ENCODE data around the gene KCNQ1. TPM values are rescaled to one million over a fixed set of nuclear protein-coding genes. Genes with fewer than 3 reads are reported as not detected.

Gene KCNQ1
- total RNA-seq, 1 experiment from 2014 or later, result 1.0 TPM

DNA sequence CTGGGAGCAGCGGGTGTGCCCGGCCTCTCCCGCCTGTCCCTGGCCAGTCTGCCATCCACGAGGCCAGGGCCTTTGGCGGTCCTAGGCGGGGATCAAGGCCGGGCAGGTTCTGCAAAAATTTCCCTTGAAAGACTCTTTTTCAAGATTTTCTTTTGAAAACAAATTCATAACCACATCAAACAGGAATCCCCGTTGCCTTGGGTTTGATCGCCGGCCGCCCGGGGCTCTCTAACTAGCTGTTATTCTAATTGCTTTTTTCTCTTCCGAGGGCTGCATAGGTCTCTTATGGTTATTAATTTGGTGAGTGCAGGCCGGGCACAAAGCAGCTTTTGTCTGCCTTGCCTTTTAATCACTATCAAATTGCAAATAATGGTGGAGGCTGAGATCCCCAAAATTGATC lies 398.7 kb downstream of the KCNQ1 start:
- BruUV-seq (replicated peaks), result no TSS peak
- Histone ChIP-seq H3K4me3 (ENCODE audit: low read depth, low read length) (no peak overlapping the region), H3K36me3 (ENCODE audit: control insufficient read depth, insufficient read depth, low read length) (no peaks in the 10 kb centered on the region), H3K9me3 (no peaks in the 10 kb centered on the region), H3K27me3 (replicated peaks; ENCODE audit: control insufficient read depth, insufficient read depth, low read length) (no peaks in the 10 kb centered on the region), H3K4me1 (peaks cover 22% of the 10 kb centered on the region)
- H3K27ac Mint-ChIP-seq (ENCODE audit: unreplicated experiment), result no peak overlapping the region
- TF ChIP-seq, protein P1, sequence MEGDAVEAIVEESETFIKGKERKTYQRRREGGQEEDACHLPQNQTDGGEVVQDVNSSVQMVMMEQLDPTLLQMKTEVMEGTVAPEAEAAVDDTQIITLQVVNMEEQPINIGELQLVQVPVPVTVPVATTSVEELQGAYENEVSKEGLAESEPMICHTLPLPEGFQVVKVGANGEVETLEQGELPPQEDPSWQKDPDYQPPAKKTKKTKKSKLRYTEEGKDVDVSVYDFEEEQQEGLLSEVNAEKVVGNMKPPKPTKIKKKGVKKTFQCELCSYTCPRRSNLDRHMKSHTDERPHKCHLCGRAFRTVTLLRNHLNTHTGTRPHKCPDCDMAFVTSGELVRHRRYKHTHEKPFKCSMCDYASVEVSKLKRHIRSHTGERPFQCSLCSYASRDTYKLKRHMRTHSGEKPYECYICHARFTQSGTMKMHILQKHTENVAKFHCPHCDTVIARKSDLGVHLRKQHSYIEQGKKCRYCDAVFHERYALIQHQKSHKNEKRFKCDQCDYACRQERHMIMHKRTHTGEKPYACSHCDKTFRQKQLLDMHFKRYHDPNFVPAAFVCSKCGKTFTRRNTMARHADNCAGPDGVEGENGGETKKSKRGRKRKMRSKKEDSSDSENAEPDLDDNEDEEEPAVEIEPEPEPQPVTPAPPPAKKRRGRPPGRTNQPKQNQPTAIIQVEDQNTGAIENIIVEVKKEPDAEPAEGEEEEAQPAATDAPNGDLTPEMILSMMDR (IDR thresholded peaks at IDR 0.05; ENCODE audit: insufficient read depth in 1 of 2, low read depth in 1 of 2, low read length in 1 of 2, severe bottlenecking in 1 of 2, unreplicated experiment in 1 of 2), result no peak
- H3K27me3 Mint-ChIP-seq (ENCODE audit: insufficient read depth, unreplicated experiment), result no peaks in the 10 kb centered on the region
- no peaks in the 10 kb centered on the region for H3K9me3 Mint-ChIP-seq (ENCODE audit: unreplicated experiment)
- H3K4me3 Mint-ChIP-seq (ENCODE audit: unreplicated experiment), result no peak overlapping the region
- ChIA-PET POLR2A (no interaction called here), CTCF (no interaction called here)
- H3K36me3 Mint-ChIP-seq (ENCODE audit: insufficient read depth, unreplicated experiment), result no peaks in the 10 kb centered on the region
- intact Hi-C loops (cut with micrococcal nuclease; ENCODE audit: unreplicated experiment), result no loop called here
- DNase-seq, result no peak
- H3K4me1 Mint-ChIP-seq (ENCODE audit: low read depth, unreplicated experiment), result peaks cover 19% of the 10 kb centered on the region

DNA sequence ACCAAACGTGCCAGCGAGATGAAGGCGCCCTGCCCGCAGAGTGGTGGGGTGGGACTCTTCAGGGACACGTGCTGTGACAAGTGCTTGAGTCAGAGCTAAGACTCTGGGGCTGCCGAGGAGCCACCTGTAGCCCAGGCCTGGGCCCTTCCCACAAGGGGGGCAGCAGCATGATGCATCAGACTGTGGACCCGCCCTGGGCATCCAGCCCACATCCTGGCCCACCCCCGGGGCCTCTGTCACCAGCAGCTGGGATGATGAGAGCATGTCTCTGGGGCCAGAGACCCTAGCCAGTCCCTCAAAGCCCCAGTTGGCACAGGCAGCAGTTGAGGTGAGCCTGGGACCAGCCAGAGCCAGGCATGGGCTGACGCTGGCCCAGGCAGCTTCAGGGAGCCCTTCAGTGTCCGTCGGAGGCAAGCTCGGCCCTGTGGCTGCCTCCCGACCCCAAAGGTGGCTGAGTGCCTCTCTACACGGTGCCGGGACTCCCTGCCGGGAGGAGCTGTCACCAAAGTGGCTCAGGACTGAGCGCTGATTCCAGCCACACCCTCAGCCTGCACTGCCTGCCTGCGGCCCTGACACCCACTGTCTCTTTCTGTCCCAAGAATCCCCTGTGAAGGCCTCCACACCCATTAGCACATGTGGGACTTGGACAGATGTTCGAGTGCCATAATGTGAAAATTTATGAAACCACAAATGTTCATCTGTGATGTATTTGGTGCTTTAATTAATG lies 399.5 kb downstream of the KCNQ1 start:
- ChIA-PET CTCF (no interaction called here), POLR2A (no interaction called here)
- Mint-ChIP-seq H3K27me3 (ENCODE audit: insufficient read depth, unreplicated experiment) (no peaks in the 10 kb centered on the region), H3K9me3 (ENCODE audit: unreplicated experiment) (no peaks in the 10 kb centered on the region), H3K36me3 (ENCODE audit: insufficient read depth, unreplicated experiment) (no peaks in the 10 kb centered on the region), H3K27ac (ENCODE audit: unreplicated experiment) (no peak overlapping the region), H3K4me1 (ENCODE audit: low read depth, unreplicated experiment) (peaks cover 16% of the 10 kb centered on the region), H3K4me3 (ENCODE audit: unreplicated experiment) (no peak overlapping the region)
- H3K9me3 ChIP-seq, result no peaks in the 10 kb centered on the region
- intact Hi-C loops (cut with micrococcal nuclease; ENCODE audit: unreplicated experiment), result no loop called here
- peaks cover 16% of the 10 kb centered on the region for H3K4me1 ChIP-seq
- no peak for DNase-seq
- TF ChIP-seq, protein P1 (IDR thresholded peaks at IDR 0.05; ENCODE audit: insufficient read depth in 1 of 2, low read depth in 1 of 2, low read length in 1 of 2, severe bottlenecking in 1 of 2, unreplicated experiment in 1 of 2), result no peak
- no peak overlapping the region for H3K4me3 ChIP-seq (ENCODE audit: low read depth, low read length)
- no TSS peak for BruUV-seq (replicated peaks)
- no peaks in the 10 kb centered on the region for H3K36me3 ChIP-seq (ENCODE audit: control insufficient read depth, insufficient read depth, low read length)
- H3K27me3 ChIP-seq (replicated peaks; ENCODE audit: control insufficient read depth, insufficient read depth, low read length), result no peaks in the 10 kb centered on the region

DNA sequence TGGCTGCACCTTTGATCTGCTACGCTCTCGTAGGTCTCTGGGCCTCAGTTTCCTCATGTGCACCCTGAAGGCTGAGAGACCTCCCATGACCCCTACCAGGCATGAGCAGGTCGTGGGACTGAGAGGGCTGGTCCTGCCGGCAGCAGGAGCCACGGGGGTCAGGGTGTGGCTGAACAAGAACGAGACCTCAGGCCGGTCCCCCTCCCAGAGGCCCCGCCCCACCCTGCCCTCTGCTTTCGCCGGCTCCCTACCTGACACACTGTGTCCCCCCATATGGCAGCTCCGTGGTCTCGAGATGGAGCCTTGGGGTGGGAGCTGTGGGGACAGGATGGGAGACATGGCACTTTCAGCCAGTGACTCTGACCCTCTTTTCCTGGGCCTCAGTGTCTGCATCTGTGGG lies 400.2 kb downstream of the KCNQ1 start:
- TF ChIP-seq, protein P1 (IDR thresholded peaks at IDR 0.05; ENCODE audit: insufficient read depth in 1 of 2, low read depth in 1 of 2, low read length in 1 of 2, severe bottlenecking in 1 of 2, unreplicated experiment in 1 of 2), result no peak
- Mint-ChIP-seq H3K27me3 (ENCODE audit: insufficient read depth, unreplicated experiment) (no peaks in the 10 kb centered on the region), H3K9me3 (ENCODE audit: unreplicated experiment) (no peaks in the 10 kb centered on the region), H3K4me1 (ENCODE audit: low read depth, unreplicated experiment) (peaks cover 9% of the 10 kb centered on the region), H3K4me3 (ENCODE audit: unreplicated experiment) (no peak overlapping the region), H3K27ac (ENCODE audit: unreplicated experiment) (no peak overlapping the region), H3K36me3 (ENCODE audit: insufficient read depth, unreplicated experiment) (no peaks in the 10 kb centered on the region)
- Histone ChIP-seq H3K27me3 (replicated peaks; ENCODE audit: control insufficient read depth, insufficient read depth, low read length) (no peaks in the 10 kb centered on the region), H3K36me3 (ENCODE audit: control insufficient read depth, insufficient read depth, low read length) (no peaks in the 10 kb centered on the region), H3K4me1 (peaks cover 9% of the 10 kb centered on the region), H3K9me3 (no peaks in the 10 kb centered on the region), H3K4me3 (ENCODE audit: low read depth, low read length) (no peak overlapping the region)
- intact Hi-C loops (cut with micrococcal nuclease; ENCODE audit: unreplicated experiment), result no loop called here
- ChIA-PET POLR2A (no interaction called here), CTCF (no interaction called here)
- no peak for DNase-seq
- BruUV-seq (replicated peaks), result no TSS peak

Data from Caco-2 (cell line).